WTC11 (cell line): ENCODE results near the gene ADGRB2. TPM values are rescaled to one million over a fixed set of nuclear protein-coding genes. Genes with fewer than 3 reads are reported as not detected.

Source experiments
- ATAC-seq: fragments of 200-7000 bp; cut with Tn5 transposase; 2 replicates; pipeline ENCODE4 v1.10.0; 2021; ENCODE audit warnings: mild to moderate bottlenecking, moderate library complexity
- CTCF ChIA-PET: fragments of 300-600 bp; sonication (Branson Sonifier 250); formaldehyde crosslinking; loops from one replicate; lab custom pipeline; 2021; ENCODE audit warnings: antibody characterized with exemption; lab: Charles Lee
- POLR2A ChIA-PET: fragments of 350-600 bp; sonication (Branson Sonifier 250); formaldehyde crosslinking; loops from one replicate; lab custom pipeline; 2021; ENCODE audit warnings: antibody characterized with exemption; lab: Charles Lee
- DNase-seq: peaks from one replicate; pipeline ENCODE4 v3.0.0; 2021; ENCODE audit warnings: low spot score
- H3K27ac Mint-ChIP-seq: 2 replicates; pipeline ENCODE4 v1.8.0; 2021; ENCODE audit warnings: mixed read lengths
- H3K27me3 Mint-ChIP-seq: 2 replicates; pipeline ENCODE4 v1.8.0; 2021; ENCODE audit warnings: low read depth, mild to moderate bottlenecking, moderate library complexity, mixed read lengths
- H3K36me3 Mint-ChIP-seq: 2 replicates; pipeline ENCODE4 v1.8.0; 2021; ENCODE audit warnings: mixed read lengths
- H3K4me1 Mint-ChIP-seq: 2 replicates; pipeline ENCODE4 v1.8.0; 2022; ENCODE audit warnings: mixed read lengths
- H3K4me3 Mint-ChIP-seq: 2 replicates; pipeline ENCODE4 v1.8.0; 2021; ENCODE audit warnings: mild to moderate bottlenecking, moderate library complexity, mixed read lengths
- H3K9me3 Mint-ChIP-seq: 2 replicates; pipeline ENCODE4 v1.8.0; 2021; ENCODE audit warnings: mixed read lengths
- ATF3 ChIP-seq: sonication (generic); formaldehyde crosslinking; conservative IDR thresholded peaks from 2 replicates; pipeline ENCODE4 v1.8.1; 2022; ENCODE audit warnings: mild to moderate bottlenecking, missing genetic modification reagents
- ERG ChIP-seq: fragments of 250-450 bp; sonication (Bioruptor Pico); IDR thresholded peaks from 2 replicates; pipeline ENCODE4 v1.8.0; 2021; ENCODE audit warnings: mild to moderate bottlenecking
- GRHL2 ChIP-seq: fragments of 250-450 bp; sonication (Bioruptor Pico); IDR thresholded peaks from 2 replicates; pipeline ENCODE4 v1.8.0; 2022; ENCODE audit warnings: mild to moderate bottlenecking, moderate library complexity; ENCODE audit not compliant: insufficient replicate concordance, severe bottlenecking
- GTF2I ChIP-seq: fragments of 250-450 bp; sonication (Bioruptor Pico); conservative IDR thresholded peaks from 2 replicates; pipeline ENCODE4 v1.4.0; 2021; ENCODE audit warnings: mild to moderate bottlenecking
- NFE2L1 ChIP-seq: sonication (generic); formaldehyde crosslinking; IDR thresholded peaks from 2 replicates; pipeline ENCODE4 v1.8.1; 2023; ENCODE audit warnings: missing genetic modification reagents
- NFYB ChIP-seq: sonication (generic); formaldehyde crosslinking; conservative IDR thresholded peaks from 2 replicates; pipeline ENCODE4 v1.8.0; 2022; ENCODE audit warnings: low read depth, missing genetic modification reagents
- NR1H2 ChIP-seq: sonication (generic); formaldehyde crosslinking; IDR thresholded peaks from 2 replicates; pipeline ENCODE4 v1.9.0; 2021; ENCODE audit warnings: mild to moderate bottlenecking, moderate library complexity, missing genetic modification reagents
- NR3C1 ChIP-seq: sonication (generic); formaldehyde crosslinking; conservative IDR thresholded peaks from 2 replicates; pipeline ENCODE4 v1.8.1; 2023; ENCODE audit warnings: low read depth, mild to moderate bottlenecking, missing genetic modification reagents
- RELA ChIP-seq: sonication (generic); formaldehyde crosslinking; IDR thresholded peaks from 2 replicates; pipeline ENCODE4 v1.8.1; 2022; ENCODE audit warnings: missing genetic modification reagents, mild to moderate bottlenecking, borderline replicate concordance
- ZNF138 ChIP-seq: sonication (generic); formaldehyde crosslinking; conservative IDR thresholded peaks from 2 replicates; pipeline ENCODE4 v1.8.1; 2022; ENCODE audit warnings: mild to moderate bottlenecking, moderate library complexity, missing genetic modification reagents
- ZNF281 ChIP-seq: sonication (generic); formaldehyde crosslinking; IDR thresholded peaks from 2 replicates; pipeline ENCODE4 v1.8.0; 2023; ENCODE audit warnings: mild to moderate bottlenecking, missing genetic modification reagents
- ZNF425 ChIP-seq: fragments of 250-450 bp; sonication (Bioruptor Pico); conservative IDR thresholded peaks from 2 replicates; pipeline ENCODE4 v1.9.0; 2021; ENCODE audit warnings: mild to moderate bottlenecking
- ZSCAN18 ChIP-seq: fragments of 250-450 bp; sonication (Bioruptor Pico); IDR thresholded peaks from 2 replicates; pipeline ENCODE4 v2.1.2; 2022; ENCODE audit warnings: mild to moderate bottlenecking, moderate library complexity
- total RNA-seq: library from RNA; stranded (reverse); gene quantifications from 3 replicates; pipeline ENCODE4 v1.2.3, GENCODE V29; 2021

ADGRB2 gene
- total RNA-seq, 1 experiment from 2014 or later = 39.3 TPM

- no peak for TF ChIP-seq NR3C1 (CRISPR knock-in tag)
- TF ChIP-seq GRHL2 (CRISPR knock-in tag) = no peak
Observed at GRCh38 chr1:31791131-31791858, 27.2 kb upstream of the ADGRB2 start (continued).

GRCh38 chr1:31790641-31791091 lies 26.5 kb upstream of the ADGRB2 start:
- CTCF ChIA-PET = interaction anchor here (1.0 to 4.7 kb wide), 9 partner anchors 25 to 173 kb away, joined by 3 to 282 read pairs (median 47); partner anchors contain the start of genes ADGRB2, COL16A1 and SPOCD1
- DNase-seq (peak; percentile 8), ATAC-seq (no peak)
- H3K4me3 Mint-ChIP-seq = no peak overlapping the region
- POLR2A ChIA-PET = no interaction called here
- H3K9me3 Mint-ChIP-seq = no peaks in the 10 kb centered on the region
- H3K27me3 Mint-ChIP-seq = no peaks in the 10 kb centered on the region
- no peaks in the 10 kb centered on the region for H3K36me3 Mint-ChIP-seq
- H3K4me1 Mint-ChIP-seq = peaks cover 11% of the 10 kb centered on the region
- TF ChIP-seq ATF3 (CRISPR knock-in tag) = no peak
- no peak overlapping the region for H3K27ac Mint-ChIP-seq

- Mint-ChIP-seq H3K27ac (no peak overlapping the region), H3K36me3 (no peaks in the 10 kb centered on the region), H3K4me1 (peaks cover 11% of the 10 kb centered on the region), H3K27me3 (no peaks in the 10 kb centered on the region), H3K4me3 (no peak overlapping the region), H3K9me3 (no peaks in the 10 kb centered on the region)
- ATAC-seq = no peak
- TF ChIP-seq ZNF281 (CRISPR knock-in tag) (no peak), ZSCAN18 (CRISPR knock-in tag) (no peak), GRHL2 (CRISPR knock-in tag) (no peak), ZNF425 (CRISPR knock-in tag) (no peak), RELA (CRISPR knock-in tag) (no peak), NFYB (CRISPR knock-in tag) (no peak), ZNF138 (no peak), NR1H2 (CRISPR knock-in tag) (no peak), GTF2I (CRISPR knock-in tag) (no peak), NFE2L1 (no peak), ERG (CRISPR knock-in tag) (no peak)
- ChIA-PET POLR2A (interaction anchor here (1.1 kb wide), 1 partner anchor 20 kb away, joined by 5 read pairs; no protein-coding TSS in a partner anchor), CTCF (interaction anchor here (0.9 to 4.7 kb wide), 19 partner anchors 9 to 202 kb away, joined by 3 to 282 read pairs (median 19); partner anchors contain the start of genes ADGRB2 and COL16A1)
- DNase-seq = peak; percentile 1
Observed at GRCh38 chr1:31790140-31790539, 26.0 kb upstream of the ADGRB2 start.
